H9 (cell line): Measurements from ENCODE around the gene CAMTA1. TPM values are rescaled to one million over a fixed set of nuclear protein-coding genes. Genes with fewer than 3 reads are reported as not detected.
A peak's percentile ranks its signal among the peaks of the same experiment; 100 is the strongest.

Experiments used
- DNase-seq: peaks from one replicate; pipeline ENCODE4 v3.0.0-alpha.2; 2017
- H2AFZ ChIP-seq: one replicate; pipeline ENCODE4 v1.6.1; 2013; ENCODE audit warnings: mild to moderate bottlenecking, low read length, control low read depth, moderate library complexity
- H2AK5ac ChIP-seq: 2 replicates; pipeline ENCODE4 v1.6.1; 2013; ENCODE audit warnings: low read length, control low read depth, mixed read lengths; ENCODE audit not compliant: insufficient read length
- H2BK120ac ChIP-seq: one replicate; pipeline ENCODE4 v1.6.1; 2013; ENCODE audit warnings: low read depth, mild to moderate bottlenecking, low read length, control low read depth, inconsistent platforms; ENCODE audit not compliant: poor library complexity, severe bottlenecking
- H2BK12ac ChIP-seq: 2 replicates; pipeline ENCODE4 v1.6.1; 2013; ENCODE audit warnings: low read length, control low read depth, mixed read lengths, low read depth; ENCODE audit not compliant: insufficient read length
- H2BK15ac ChIP-seq: 2 replicates; pipeline ENCODE4 v1.6.1; 2013; ENCODE audit warnings: low read depth, low read length, control low read depth
- H2BK20ac ChIP-seq: one replicate; pipeline ENCODE4 v1.6.1; 2013; ENCODE audit warnings: low read depth, mild to moderate bottlenecking, low read length, control low read depth, inconsistent platforms; ENCODE audit not compliant: poor library complexity, severe bottlenecking
- H2BK5ac ChIP-seq: 2 replicates; pipeline ENCODE4 v1.6.1; 2013; ENCODE audit warnings: low read length, control low read depth, mixed read lengths; ENCODE audit not compliant: insufficient read length
- H3K14ac ChIP-seq: 2 replicates; pipeline ENCODE4 v1.6.1; 2013; ENCODE audit warnings: low read length, control low read depth; ENCODE audit not compliant: insufficient read depth
- H3K18ac ChIP-seq: 2 replicates; pipeline ENCODE4 v1.6.1; 2013; ENCODE audit warnings: low read depth, mild to moderate bottlenecking, mixed read lengths, low read length, control low read depth; ENCODE audit not compliant: insufficient read length
- H3K23ac ChIP-seq: 2 replicates; pipeline ENCODE4 v1.6.1; 2013; ENCODE audit warnings: low read length, control low read depth, mixed read lengths, low read depth; ENCODE audit not compliant: insufficient read length
- H3K23me2 ChIP-seq: 2 replicates; pipeline ENCODE4 v1.6.1; 2013; ENCODE audit warnings: low read depth, mild to moderate bottlenecking, mixed read lengths, low read length, control low read depth; ENCODE audit not compliant: insufficient read length, poor library complexity, severe bottlenecking
- H3K27ac ChIP-seq: 2 replicates; pipeline ENCODE4 v1.5.1; 2013; ENCODE audit warnings: low read length, control low read depth, mixed read lengths, low read depth; ENCODE audit not compliant: insufficient read length
- H3K27me3 ChIP-seq: 2 replicates; pipeline ENCODE4 v1.6.1; 2013; ENCODE audit warnings: low read length, control low read depth, inconsistent platforms; ENCODE audit not compliant: insufficient read depth
- H3K4ac ChIP-seq: 2 replicates; pipeline ENCODE4 v1.6.1; 2013; ENCODE audit warnings: low read depth, mild to moderate bottlenecking, control low read depth, inconsistent platforms, low read length, moderate library complexity
- H3K4me1 ChIP-seq: 2 replicates; pipeline ENCODE4 v1.6.1; 2013; ENCODE audit warnings: low read length, control low read depth, inconsistent platforms; ENCODE audit not compliant: insufficient read depth
- H3K4me2 ChIP-seq: 2 replicates; pipeline ENCODE4 v1.6.1; 2013; ENCODE audit warnings: low read length, control low read depth, mixed read lengths; ENCODE audit not compliant: insufficient read length, insufficient read depth
- H3K56ac ChIP-seq: 2 replicates; pipeline ENCODE4 v1.6.1; 2013; ENCODE audit warnings: low read depth, mild to moderate bottlenecking, mixed read lengths, low read length, control low read depth; ENCODE audit not compliant: insufficient read length
- H3K79me1 ChIP-seq: 2 replicates; pipeline ENCODE4 v1.6.1; 2013; ENCODE audit warnings: low read depth, mild to moderate bottlenecking, moderate library complexity, low read length, control low read depth, inconsistent platforms; ENCODE audit not compliant: insufficient read depth, poor library complexity, severe bottlenecking
- H3K79me2 ChIP-seq: 2 replicates; pipeline ENCODE4 v1.6.1; 2013; ENCODE audit warnings: low read length, control low read depth, inconsistent platforms; ENCODE audit not compliant: insufficient read depth
- H3K9ac ChIP-seq: 2 replicates; pipeline ENCODE4 v1.6.1; 2013; ENCODE audit warnings: low read length, control low read depth, mixed read lengths; ENCODE audit not compliant: insufficient read length; ENCODE audit errors: extremely low read depth
- H3K9me3 ChIP-seq: one replicate; pipeline ENCODE4 v1.6.1; 2013; ENCODE audit warnings: low read depth, low read length, inconsistent platforms; ENCODE audit not compliant: control insufficient read depth
- H3T11ph ChIP-seq: one replicate; pipeline ENCODE4 v1.6.1; 2013; ENCODE audit warnings: mild to moderate bottlenecking, low read length, control low read depth, inconsistent platforms
- H4K20me1 ChIP-seq: one replicate; pipeline ENCODE4 v1.6.1; 2013; ENCODE audit not compliant: control insufficient read depth, insufficient read length, insufficient read depth
- H4K5ac ChIP-seq: 2 replicates; pipeline ENCODE4 v1.6.1; 2013; ENCODE audit warnings: low read depth, mild to moderate bottlenecking, mixed read lengths, low read length, control low read depth; ENCODE audit not compliant: insufficient read length
- H4K8ac ChIP-seq: replicated peaks from 2 replicates; pipeline ENCODE4 v1.6.1; 2013; ENCODE audit warnings: low read length, control low read depth, mixed read lengths, low read depth; ENCODE audit not compliant: insufficient read length
- H4K91ac ChIP-seq: 2 replicates; pipeline ENCODE4 v1.6.1; 2013; ENCODE audit warnings: low read depth, mild to moderate bottlenecking, moderate library complexity, mixed read lengths, low read length, control low read depth; ENCODE audit not compliant: insufficient read length
- H3K27ac Mint-ChIP-seq, 3 experiments: 2 replicates in 2 of 3; 3 replicates in 1 of 3; pipeline ENCODE4 v1.8.0; 2020 to 2021; ENCODE audit warnings: mixed read lengths in 3 of 3, mild to moderate bottlenecking in 1 of 3, moderate library complexity in 1 of 3
- H3K27me3 Mint-ChIP-seq: 2 replicates; pipeline ENCODE4 v1.8.0; 2021; ENCODE audit warnings: low read depth, mild to moderate bottlenecking, moderate library complexity, mixed read lengths
- H3K36me3 Mint-ChIP-seq, 3 experiments: 2 replicates in 2 of 3; 3 replicates in 1 of 3; pipeline ENCODE4 v1.8.0; 2020 to 2021; ENCODE audit warnings: low read depth in 3 of 3, mixed read lengths in 3 of 3; ENCODE audit not compliant: insufficient read depth in 1 of 3
- H3K4me1 Mint-ChIP-seq, 2 experiments: 2 replicates each; pipeline ENCODE4 v1.8.0; 2020; ENCODE audit warnings: mixed read lengths in 2 of 2
- H3K4me3 Mint-ChIP-seq, 2 experiments: 2 replicates in 1 of 2; 3 replicates in 1 of 2; pipeline ENCODE4 v1.8.0; 2020 to 2021; ENCODE audit warnings: mild to moderate bottlenecking in 2 of 2, mixed read lengths in 2 of 2, moderate library complexity in 1 of 2
- H3K9me3 Mint-ChIP-seq, 2 experiments: 2 replicates in 1 of 2; 3 replicates in 1 of 2; pipeline ENCODE4 v1.8.0; 2020; ENCODE audit warnings: mild to moderate bottlenecking in 2 of 2, mixed read lengths in 2 of 2, moderate library complexity in 1 of 2
- CTCF ChIP-seq: fragments of 200-600 bp; sonication (generic); conservative IDR thresholded peaks from 3 replicates; pipeline ENCODE4 v1.8.0; 2021; ENCODE audit warnings: antibody characterized with exemption, mild to moderate bottlenecking
- WGBS: extraction: QIAGEN DNeasy Blood & Tissue Kit; methylation state at CpG from one replicate; pipeline ENCODE4 v1.1.7; 2013; ENCODE audit warnings: missing lambda C conversion rate, low lambda C conversion rate, mixed read lengths; ENCODE audit not compliant: insufficient read length; ENCODE audit errors: extremely low coverage; 5-methylcytosine and 5-hydroxymethylcytosine counted together
- total RNA-seq: library from RNA; stranded (reverse); gene quantifications from 2 replicates; pipeline ENCODE4 v1.2.1, GENCODE V29; 2021

The CAMTA1 gene
- total RNA-seq, 1 experiment from 2014 or later, result 115 TPM

DNA sequence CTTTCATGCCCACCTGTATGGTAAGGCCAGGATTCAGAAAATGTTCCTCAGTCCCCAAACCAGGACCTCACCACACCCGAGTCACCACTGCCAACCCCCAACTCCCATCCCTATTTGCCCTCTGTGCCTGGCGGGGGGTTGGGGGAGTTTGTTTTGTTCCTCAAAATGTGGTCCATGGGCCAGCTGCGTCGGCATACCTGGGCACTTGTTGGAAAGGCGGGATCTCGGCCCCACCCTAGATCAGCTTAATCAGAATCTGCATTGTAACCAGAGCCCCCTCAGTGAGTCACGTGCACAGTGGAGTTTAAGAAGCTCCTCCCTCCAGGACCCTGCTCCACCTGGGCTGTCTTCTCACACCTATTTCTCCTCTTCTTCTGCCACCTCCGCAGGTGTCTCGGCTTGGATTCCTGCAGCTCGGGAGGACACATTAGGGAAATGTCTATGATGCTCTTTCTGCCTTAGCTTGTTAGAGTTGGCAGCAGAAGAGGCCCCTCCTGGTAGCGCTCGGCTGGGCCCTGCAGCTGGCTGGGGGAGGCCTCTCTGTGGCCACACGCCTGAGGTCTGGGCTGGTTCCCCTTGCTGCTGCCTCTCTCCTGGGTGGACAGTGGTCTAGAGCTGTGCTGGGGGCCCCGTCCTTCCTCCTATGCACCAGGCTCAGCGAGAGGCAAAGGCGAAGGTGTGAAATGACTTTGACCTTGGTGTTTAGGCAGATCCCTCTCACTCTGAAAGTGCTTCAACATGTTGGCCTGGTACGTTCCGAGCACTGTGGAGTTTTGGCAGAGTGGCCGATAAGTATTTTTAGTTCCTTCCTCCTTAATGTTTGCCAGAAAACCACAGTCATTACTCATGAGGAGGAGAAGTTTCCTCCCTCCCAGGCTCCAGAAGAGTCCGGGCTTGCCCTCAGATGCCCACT lies 41.8 kb upstream of the CAMTA1 start:
- H3K9me3 Mint-ChIP-seq, result peaks cover 4 to 5% of the 10 kb centered on the region in 2 experiments; a peak in 2 of 5 replicates
- TF ChIP-seq CTCF, result no peak
- Histone ChIP-seq H3K9me3 (no peaks in the 10 kb centered on the region), H3K56ac (no peak overlapping the region), H3K4me2 (no peak overlapping the region), H2AK5ac (no peak overlapping the region), H2AFZ (no peak overlapping the region), H4K8ac (no peak overlapping the region), H3K14ac (no peak overlapping the region), H4K91ac (no peak overlapping the region), H2BK12ac (no peak overlapping the region), H3K4me1 (no peaks in the 10 kb centered on the region), H3K79me2 (no peaks in the 10 kb centered on the region), H3K27ac (no peak overlapping the region), H2BK20ac (no peak overlapping the region), H3K79me1 (no peaks in the 10 kb centered on the region), H3K9ac (no peak overlapping the region), H2BK120ac (no peak overlapping the region), H3K23me2 (peaks cover 3% of the 10 kb centered on the region), H3K27me3 (no peaks in the 10 kb centered on the region), H3K23ac (no peak overlapping the region), H3T11ph (no peak overlapping the region), H4K20me1 (no peaks in the 10 kb centered on the region), H3K4ac (no peak overlapping the region), H3K18ac (no peak overlapping the region), H2BK15ac (no peak overlapping the region), H2BK5ac (no peak overlapping the region), H4K5ac (no peak overlapping the region)
- H3K4me3 Mint-ChIP-seq, result peak overlapping the region in 1 of 2 experiments; percentile 9; a peak in 1 of 5 replicates
- peaks cover 7 to 14% of the 10 kb centered on the region in 2 experiments for H3K4me1 Mint-ChIP-seq
- no peaks in the 10 kb centered on the region; a peak in 1 of 7 replicates for H3K36me3 Mint-ChIP-seq
- peak; percentile 54 for DNase-seq
- no peak overlapping the region; a peak in 2 of 7 replicates for H3K27ac Mint-ChIP-seq
- no CpG with 5 or more reads among the region's 20 CpGs for WGBS
- H3K27me3 Mint-ChIP-seq, result no peaks in the 10 kb centered on the region; the same call in 1 of the 2 replicates
